Stimulated activated CD8-positive, alpha-beta memory T cell treated with anti-CD3 and anti-CD28 coated beads, Interleukin-12 subunit alpha, Interleukin-12 subunit beta, amount 100 ng/mL, for 1 hour (primary cell): ENCODE measurements around the gene PPP1R8.
A peak's percentile ranks its signal among the peaks of the same experiment; 100 is the strongest.

Source experiments
- DNase-seq: peaks from one replicate; pipeline ENCODE4 v3.0.0-alpha.2; 2020; ENCODE audit warnings: low read depth

Gene PPP1R8

DNA sequence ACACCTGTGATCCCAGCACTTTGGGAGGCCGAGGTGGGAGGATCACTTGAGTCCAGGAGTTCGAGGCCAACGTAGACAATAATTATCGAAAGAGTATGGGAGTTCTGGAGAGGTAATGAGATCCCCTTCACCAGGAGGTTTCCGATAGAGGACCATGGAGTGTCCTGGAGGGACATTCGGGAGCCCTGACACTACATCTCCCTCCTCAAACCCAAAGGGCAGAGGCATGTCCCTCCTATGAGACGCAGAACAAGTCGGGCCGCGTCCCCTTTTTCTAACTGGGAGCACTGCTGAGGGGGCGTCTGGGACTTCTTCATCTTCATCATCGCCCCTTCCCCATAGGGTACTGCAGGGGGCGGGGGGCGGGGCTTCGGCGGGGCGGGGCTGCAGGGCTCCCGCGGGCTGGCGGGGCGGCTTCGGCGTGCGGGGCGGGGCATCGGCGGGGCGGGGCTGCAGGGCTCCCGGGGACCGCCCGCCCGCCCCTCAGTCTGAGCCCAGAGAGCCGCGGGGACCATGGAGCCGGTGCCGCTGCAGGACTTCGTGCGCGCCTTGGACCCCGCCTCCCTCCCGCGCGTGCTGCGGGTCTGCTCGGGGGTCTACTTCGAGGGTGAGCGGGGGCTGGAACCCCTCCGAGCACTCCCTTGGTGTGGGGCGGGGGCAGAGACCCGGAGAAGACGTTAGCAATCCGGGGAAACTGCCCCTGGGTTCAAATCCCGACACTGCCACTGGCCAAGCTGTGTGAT lies 41.6 kb downstream of the PPP1R8 start, which contains the start of gene THEMIS2:
Gene THEMIS2, plus strand, starts transcription at position 486 of the 743 bp plus-strand sequence. Its CDS starts 28 bp downstream, at position 514.
- peak; percentile 66 for DNase-seq

GRCh38 chr1:27872802-27873551 lies 42.4 kb downstream of the PPP1R8 start:
- DNase-seq = no peak

- no peak for DNase-seq
Observed at GRCh38 chr1:27873671-27874384, 43.2 kb downstream of the PPP1R8 start.

DNA sequence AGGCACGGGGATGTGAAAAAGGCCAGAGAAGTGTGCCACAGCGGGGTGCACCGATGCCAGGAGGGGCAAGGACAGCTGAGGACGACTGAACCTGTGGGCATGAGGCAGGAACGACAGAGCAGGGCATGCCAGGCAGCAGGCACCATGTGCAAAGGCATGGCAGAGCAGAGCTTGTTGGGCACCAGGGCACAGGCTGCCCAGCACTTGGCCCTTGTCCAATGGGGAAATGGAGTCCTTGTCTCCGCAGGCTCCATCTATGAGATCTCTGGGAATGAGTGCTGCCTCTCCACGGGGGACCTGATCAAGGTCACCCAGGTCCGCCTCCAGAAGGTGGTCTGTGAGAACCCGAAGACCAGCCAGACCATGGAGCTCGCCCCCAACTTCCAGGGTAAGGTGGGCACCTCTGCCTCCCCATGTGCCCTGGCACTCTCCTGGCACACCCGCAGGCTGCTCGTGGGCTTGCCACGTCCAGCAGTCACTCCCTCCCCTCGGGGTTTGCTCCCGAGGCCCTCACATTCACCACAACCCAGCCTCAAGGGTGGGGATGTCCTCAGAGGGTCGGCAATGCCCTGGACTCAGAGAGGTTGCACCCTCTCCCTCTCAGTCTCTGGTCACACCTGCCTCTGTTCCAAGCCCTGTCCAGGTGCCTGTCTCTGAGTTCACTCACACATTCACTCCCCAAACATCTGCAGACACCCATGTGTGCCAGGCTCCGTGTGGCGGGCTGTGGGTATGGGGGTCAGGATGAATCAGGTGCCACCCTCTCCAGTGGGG lies 45.9 kb downstream of the PPP1R8 start:
- no peak for DNase-seq

GRCh38 chr1:27877115-27877416 lies 46.5 kb downstream of the PPP1R8 start:
- no peak for DNase-seq

- DNase-seq = no peak
Observed at GRCh38 chr1:27878039-27878438, 47.5 kb downstream of the PPP1R8 start.

DNA sequence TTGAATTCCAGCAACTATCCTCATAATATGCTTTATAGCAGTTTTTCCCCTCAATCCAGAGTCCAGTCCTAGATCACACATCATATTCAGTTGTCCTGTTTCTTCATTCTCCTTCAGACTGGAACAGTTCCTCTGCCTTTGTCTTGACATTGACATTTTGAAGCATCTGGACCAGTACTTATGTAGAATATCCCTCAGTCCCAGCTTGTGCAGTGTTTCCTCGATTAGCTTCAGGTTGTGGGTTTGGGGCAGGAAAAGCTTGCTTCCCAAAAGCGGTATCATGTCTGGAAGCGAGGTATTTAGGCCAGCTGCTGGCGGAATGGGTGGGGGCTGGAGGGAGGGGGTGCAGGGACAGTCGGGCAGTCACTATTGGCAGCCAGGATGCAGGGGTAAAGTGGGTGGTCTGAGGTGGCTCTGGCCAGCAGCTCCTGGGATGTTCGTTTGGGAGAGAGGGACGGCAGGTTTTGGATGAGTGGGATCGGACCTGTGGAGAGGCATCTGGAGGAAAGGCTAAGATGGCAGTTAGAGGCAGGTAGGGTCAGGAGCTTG lies 48.3 kb downstream of the PPP1R8 start:
- no peak for DNase-seq

DNA sequence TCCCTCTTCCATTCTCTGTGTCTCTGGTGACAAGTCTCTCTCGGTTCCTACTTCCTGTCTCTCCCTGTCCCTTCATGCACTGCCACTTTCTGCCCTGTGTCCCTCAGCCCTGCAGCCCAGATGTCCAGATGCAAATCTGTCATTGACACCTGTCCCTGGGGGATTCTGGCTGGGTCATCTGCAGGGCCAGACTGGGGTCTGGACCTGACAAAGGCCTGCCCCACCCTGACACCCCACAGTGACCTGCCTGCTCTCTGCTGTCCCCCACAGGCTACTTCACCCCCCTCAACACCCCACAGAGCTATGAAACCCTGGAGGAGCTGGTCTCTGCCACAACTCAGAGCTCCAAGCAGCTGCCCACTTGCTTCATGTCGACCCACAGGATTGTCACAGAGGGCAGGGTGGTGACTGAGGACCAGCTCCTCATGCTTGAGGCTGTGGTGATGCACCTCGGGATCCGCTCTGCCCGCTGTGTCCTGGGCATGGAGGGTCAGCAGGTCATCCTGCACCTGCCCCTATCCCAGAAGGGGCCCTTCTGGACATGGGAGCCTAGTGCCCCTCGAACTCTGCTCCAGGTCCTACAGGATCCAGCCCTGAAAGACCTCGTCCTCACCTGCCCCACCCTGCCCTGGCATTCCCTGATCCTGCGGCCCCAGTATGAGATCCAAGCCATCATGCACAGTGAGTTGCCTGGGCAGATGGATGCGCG lies 48.9 kb downstream of the PPP1R8 start:
- no peak for DNase-seq

- no peak for DNase-seq
Observed at GRCh38 chr1:27882543-27882903, 51.9 kb downstream of the PPP1R8 start.

- no peak for DNase-seq
Observed at GRCh38 chr1:27883536-27883935, 53.0 kb downstream of the PPP1R8 start.

GRCh38 chr1:27884006-27884954 lies 53.7 kb downstream of the PPP1R8 start:
- no peak for DNase-seq

- DNase-seq = no peak
Observed at GRCh38 chr1:27885114-27885528, 54.5 kb downstream of the PPP1R8 start.

- DNase-seq = no peak
Observed at GRCh38 chr1:27885621-27886352, 55.2 kb downstream of the PPP1R8 start.

DNA sequence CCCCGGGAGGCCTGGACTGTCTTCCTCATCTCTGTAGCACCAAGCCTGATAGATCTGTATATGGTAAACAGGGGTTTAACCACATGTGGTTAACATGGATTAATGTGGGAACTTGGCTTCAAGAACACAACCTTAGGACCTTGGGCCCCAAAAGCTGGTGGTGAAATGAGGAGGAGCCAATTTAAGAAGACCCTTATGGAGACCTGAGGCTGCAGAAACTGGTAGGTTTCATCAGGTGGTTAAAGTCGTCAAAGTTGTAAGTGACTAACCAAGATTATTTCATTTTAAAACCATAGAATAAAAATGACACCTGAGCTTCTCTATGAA lies 55.7 kb downstream of the PPP1R8 start:
- DNase-seq = no peak

DNA sequence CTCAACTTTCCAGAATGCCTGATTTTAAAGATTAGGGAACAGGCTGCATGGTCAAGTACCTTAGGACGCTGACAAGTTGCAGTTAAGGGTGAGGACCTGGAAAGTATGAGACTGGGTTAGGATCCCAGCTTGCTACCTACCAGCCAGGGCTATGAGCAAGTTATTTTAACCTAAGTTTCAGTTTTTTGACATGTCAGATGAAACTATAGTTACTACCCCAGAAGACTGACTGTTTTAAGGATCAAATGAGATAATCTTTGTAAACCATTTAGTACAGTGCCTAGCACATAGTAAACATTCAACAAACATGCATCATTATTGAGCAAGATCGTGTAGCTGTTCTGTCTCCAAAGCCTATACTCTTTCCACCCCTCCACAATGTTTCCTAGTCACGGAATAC lies 56.2 kb downstream of the PPP1R8 start:
- no peak for DNase-seq

- DNase-seq = no peak
Observed at GRCh38 chr1:27887215-27888021, 56.8 kb downstream of the PPP1R8 start.

DNA sequence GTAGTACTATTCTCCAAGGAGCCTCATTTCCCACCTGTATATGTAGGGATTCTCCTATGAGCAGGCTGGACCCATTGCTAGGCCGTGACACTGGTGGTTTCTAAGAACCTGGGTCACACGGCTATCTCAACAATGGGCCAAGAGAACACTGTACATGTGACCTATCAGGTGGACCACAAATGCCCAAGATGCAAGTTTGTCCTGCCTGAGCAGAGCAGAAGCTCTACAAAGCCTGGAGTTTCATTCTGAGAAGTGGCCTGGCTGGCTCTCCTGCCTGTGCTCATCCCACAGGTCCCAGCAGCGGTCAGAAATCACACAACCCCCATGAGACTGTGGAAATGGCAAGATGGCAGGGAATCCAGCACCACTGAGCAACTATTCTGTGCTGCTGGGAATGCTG lies 58.9 kb downstream of the PPP1R8 start:
- DNase-seq = no peak

DNA sequence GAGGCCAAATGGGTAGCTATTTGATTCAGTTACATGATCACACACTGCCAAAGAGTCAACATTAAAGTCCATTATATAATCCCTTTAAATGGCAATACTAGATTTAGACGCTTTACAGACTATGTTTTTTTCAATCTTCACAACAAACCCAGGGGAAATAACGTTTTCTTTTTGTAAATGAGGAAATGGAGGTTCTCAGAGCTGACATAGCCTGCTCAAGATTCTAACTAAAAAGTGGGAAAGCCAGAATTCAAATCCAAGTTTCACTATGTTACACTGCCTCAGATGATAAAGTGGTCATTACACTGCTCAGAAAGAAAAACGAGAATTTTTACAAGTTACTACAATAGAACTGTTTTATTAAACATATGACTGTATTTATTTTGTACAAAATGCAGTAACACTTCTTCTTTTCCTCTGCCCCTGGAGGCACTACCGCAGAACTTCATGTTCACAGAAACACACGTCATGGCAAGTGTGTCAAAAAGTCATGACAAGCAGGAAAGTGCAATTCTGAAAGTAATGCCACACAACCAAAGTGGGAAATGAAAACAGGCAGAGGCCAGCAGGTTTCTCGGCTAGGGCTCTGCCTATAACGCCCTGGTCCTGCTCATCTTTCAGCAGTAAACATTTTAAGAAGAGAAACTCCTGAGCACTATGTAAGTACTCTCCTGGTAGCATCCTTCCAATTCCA lies 60.8 kb downstream of the PPP1R8 start:
- no peak for DNase-seq
